DND-41 (cell line): ENCODE measurements around the gene SH2D4B.

Source experiments
- ATAC-seq: fragments of 200-7000 bp; cut with Tn5 transposase; 3 replicates; pipeline ENCODE4 v1.9.1; 2021; ENCODE audit warnings: low read depth; ENCODE audit not compliant: insufficient read depth
- DNase-seq: peaks from one replicate; pipeline ENCODE4 v3.0.0-alpha.2; 2020
- H2AFZ ChIP-seq: 2 replicates; pipeline ENCODE4 v1.6.0; 2012; ENCODE audit warnings: low read depth, low read length
- H3K27ac ChIP-seq: 2 replicates; pipeline ENCODE4 v1.5.1; 2012; ENCODE audit warnings: low read length, inconsistent platforms
- H3K27me3 ChIP-seq: fragments of 200-600 bp; sonication (generic); 2 replicates; pipeline ENCODE4 v1.6.0; 2012; ENCODE audit warnings: low read length, mild to moderate bottlenecking, inconsistent platforms; ENCODE audit not compliant: insufficient read depth, poor library complexity
- H3K36me3 ChIP-seq: 2 replicates; pipeline ENCODE4 v1.5.1; 2012; ENCODE audit warnings: low read length, inconsistent platforms; ENCODE audit not compliant: insufficient read depth
- H3K4me1 ChIP-seq: 2 replicates; pipeline ENCODE4 v1.5.1; 2012; ENCODE audit warnings: mild to moderate bottlenecking, low read length; ENCODE audit not compliant: insufficient read depth
- H3K4me2 ChIP-seq: 2 replicates; pipeline ENCODE4 v1.6.0; 2012; ENCODE audit warnings: mild to moderate bottlenecking, moderate library complexity, low read length, inconsistent platforms; ENCODE audit not compliant: insufficient read depth
- H3K4me3 ChIP-seq, 2 experiments: fragments of 200-600 bp in 1 of 2; shearing (Covaris generic) in 1 of 2; 2 replicates each; pipeline ENCODE4 v1.5.1; 2012 to 2016; ENCODE audit warnings: inconsistent platforms in 2 of 2, low read length in 2 of 2, mild to moderate bottlenecking in 2 of 2, low read depth in 1 of 2, moderate library complexity in 1 of 2
- H3K79me2 ChIP-seq: 2 replicates; pipeline ENCODE4 v1.6.0; 2012; ENCODE audit warnings: low read length, inconsistent platforms; ENCODE audit not compliant: insufficient read depth
- H3K9ac ChIP-seq: 2 replicates; pipeline ENCODE4 v1.6.0; 2012; ENCODE audit warnings: low read depth, mild to moderate bottlenecking, inconsistent platforms, low read length, moderate library complexity
- H3K9me3 ChIP-seq: 2 replicates; pipeline ENCODE4 v1.5.1; 2012; ENCODE audit warnings: low read length, moderate library complexity, mild to moderate bottlenecking, inconsistent platforms; ENCODE audit not compliant: insufficient read depth, severe bottlenecking
- H4K20me1 ChIP-seq: 2 replicates; pipeline ENCODE4 v1.6.0; 2012; ENCODE audit warnings: low read length; ENCODE audit not compliant: insufficient read depth
- EZH2 ChIP-seq: IDR thresholded peaks from 3 replicates; pipeline ENCODE4 v1.6.1; 2012; ENCODE audit warnings: borderline replicate concordance, low read depth, mild to moderate bottlenecking, moderate library complexity, low read length, inconsistent platforms; ENCODE audit not compliant: severe bottlenecking
- TF ChIP-seq, protein P1 (sequence below): IDR thresholded peaks from 2 replicates; pipeline ENCODE4 v1.5.1; 2012; ENCODE audit warnings: borderline replicate concordance, low read length, moderate library complexity, mild to moderate bottlenecking; ENCODE audit not compliant: poor library complexity, severe bottlenecking; ENCODE audit errors: extremely low read depth

Gene SH2D4B

DNA sequence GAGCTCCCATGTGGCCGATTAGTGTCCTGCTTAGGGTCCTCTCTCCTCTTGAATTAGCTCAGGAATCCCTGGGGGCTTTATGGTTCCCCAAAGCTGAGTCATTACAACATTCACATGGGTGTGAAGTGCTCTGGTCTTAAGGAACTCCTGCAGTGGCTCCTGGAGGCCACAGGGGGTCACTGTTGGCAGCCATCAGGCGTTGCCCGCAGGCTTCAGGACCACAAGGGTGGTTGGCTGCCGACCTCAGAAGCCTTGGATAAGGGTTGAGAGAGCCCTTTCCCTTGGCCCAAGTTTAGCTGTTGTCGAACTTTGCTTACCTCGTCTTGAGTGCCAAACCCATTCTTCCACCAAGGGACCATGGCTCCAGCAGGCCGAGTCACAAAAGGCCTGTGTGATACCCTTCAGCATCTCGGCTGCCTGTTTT is 61.7 kb downstream of the SH2D4B start:
- Histone ChIP-seq H3K4me1 (no peaks in the 10 kb centered on the region), H3K4me2 (no peak overlapping the region), H3K9me3 (no peaks in the 10 kb centered on the region), H3K79me2 (no peaks in the 10 kb centered on the region), H3K27me3 (no peaks in the 10 kb centered on the region), H4K20me1 (no peaks in the 10 kb centered on the region), H2AFZ (no peak overlapping the region), H3K36me3 (no peaks in the 10 kb centered on the region), H3K9ac (no peak overlapping the region), H3K27ac (no peak overlapping the region), H3K4me3 (no peak overlapping the region)
- ATAC-seq (peak; percentile 83), DNase-seq (peak; percentile 39)
- TF ChIP-seq, protein P1, sequence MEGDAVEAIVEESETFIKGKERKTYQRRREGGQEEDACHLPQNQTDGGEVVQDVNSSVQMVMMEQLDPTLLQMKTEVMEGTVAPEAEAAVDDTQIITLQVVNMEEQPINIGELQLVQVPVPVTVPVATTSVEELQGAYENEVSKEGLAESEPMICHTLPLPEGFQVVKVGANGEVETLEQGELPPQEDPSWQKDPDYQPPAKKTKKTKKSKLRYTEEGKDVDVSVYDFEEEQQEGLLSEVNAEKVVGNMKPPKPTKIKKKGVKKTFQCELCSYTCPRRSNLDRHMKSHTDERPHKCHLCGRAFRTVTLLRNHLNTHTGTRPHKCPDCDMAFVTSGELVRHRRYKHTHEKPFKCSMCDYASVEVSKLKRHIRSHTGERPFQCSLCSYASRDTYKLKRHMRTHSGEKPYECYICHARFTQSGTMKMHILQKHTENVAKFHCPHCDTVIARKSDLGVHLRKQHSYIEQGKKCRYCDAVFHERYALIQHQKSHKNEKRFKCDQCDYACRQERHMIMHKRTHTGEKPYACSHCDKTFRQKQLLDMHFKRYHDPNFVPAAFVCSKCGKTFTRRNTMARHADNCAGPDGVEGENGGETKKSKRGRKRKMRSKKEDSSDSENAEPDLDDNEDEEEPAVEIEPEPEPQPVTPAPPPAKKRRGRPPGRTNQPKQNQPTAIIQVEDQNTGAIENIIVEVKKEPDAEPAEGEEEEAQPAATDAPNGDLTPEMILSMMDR: peak; percentile 74
- no peak for TF ChIP-seq EZH2

DNA sequence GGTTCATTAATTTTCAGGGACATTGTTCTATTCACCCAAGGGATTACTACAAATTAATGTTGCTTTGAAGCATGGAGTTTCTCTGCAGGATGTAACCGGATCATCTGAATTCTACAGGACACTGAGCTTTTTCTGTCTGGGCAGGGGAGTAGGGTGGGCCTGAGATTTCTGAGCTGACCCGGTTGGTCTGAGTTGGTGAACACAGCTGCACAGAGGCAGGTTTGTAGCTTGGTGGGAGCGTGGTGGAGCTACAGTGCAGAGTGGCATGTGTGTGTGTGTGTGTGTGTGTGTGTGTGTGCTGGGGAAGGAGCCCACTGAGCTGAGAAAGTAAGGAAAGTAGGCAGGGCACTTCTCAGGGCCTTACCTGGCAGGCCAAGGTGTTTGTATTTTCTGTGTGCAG is 62.6 kb downstream of the SH2D4B start:
- no peak overlapping the region for H3K9ac ChIP-seq
- no peak overlapping the region for H3K4me3 ChIP-seq
- no peaks in the 10 kb centered on the region for H4K20me1 ChIP-seq
- ATAC-seq: no peak
- no peak for DNase-seq
- no peak overlapping the region for H3K27ac ChIP-seq
- H3K79me2 ChIP-seq: no peaks in the 10 kb centered on the region
- no peak overlapping the region for H2AFZ ChIP-seq
- H3K4me1 ChIP-seq: no peaks in the 10 kb centered on the region
- H3K4me2 ChIP-seq: no peak overlapping the region
- no peaks in the 10 kb centered on the region for H3K9me3 ChIP-seq
- TF ChIP-seq, protein P1: no peak
- no peak for TF ChIP-seq EZH2
- no peaks in the 10 kb centered on the region for H3K36me3 ChIP-seq
- no peaks in the 10 kb centered on the region for H3K27me3 ChIP-seq

- H3K36me3 ChIP-seq: no peaks in the 10 kb centered on the region
- TF ChIP-seq, protein P1: no peak
- TF ChIP-seq EZH2: no peak
- no peak for ATAC-seq
- H3K4me1 ChIP-seq: no peaks in the 10 kb centered on the region
- no peak overlapping the region for H3K27ac ChIP-seq
- no peak overlapping the region for H3K4me3 ChIP-seq
- H3K4me2 ChIP-seq: no peak overlapping the region
- H3K27me3 ChIP-seq: no peaks in the 10 kb centered on the region
- no peaks in the 10 kb centered on the region for H3K9me3 ChIP-seq
- H3K79me2 ChIP-seq: no peaks in the 10 kb centered on the region
- no peak for DNase-seq
- H2AFZ ChIP-seq: no peak overlapping the region
- H4K20me1 ChIP-seq: no peaks in the 10 kb centered on the region
- no peak overlapping the region for H3K9ac ChIP-seq
Measured at GRCh38 chr10:80602881-80603280, 65.2 kb downstream of the SH2D4B start.

- no peak for ATAC-seq
- no peak for DNase-seq
- Histone ChIP-seq H2AFZ (no peak overlapping the region), H3K27ac (no peak overlapping the region), H4K20me1 (no peaks in the 10 kb centered on the region), H3K9ac (no peak overlapping the region), H3K4me2 (no peak overlapping the region), H3K4me3 (no peak overlapping the region), H3K36me3 (no peaks in the 10 kb centered on the region), H3K79me2 (no peaks in the 10 kb centered on the region), H3K27me3 (no peaks in the 10 kb centered on the region), H3K4me1 (no peaks in the 10 kb centered on the region), H3K9me3 (no peaks in the 10 kb centered on the region)
- TF ChIP-seq, protein P1: no peak
- TF ChIP-seq EZH2: no peak
Measured at GRCh38 chr10:80603516-80603915, 65.8 kb downstream of the SH2D4B start.
